WTC11 (cell line): ENCODE data around the gene STEAP1B. TPM values are rescaled to one million over a fixed set of nuclear protein-coding genes. Genes with fewer than 3 reads are reported as not detected.

Source experiments
- ATAC-seq: fragments of 200-7000 bp; cut with Tn5 transposase; 2 replicates; pipeline ENCODE4 v1.10.0; 2021; ENCODE audit warnings: mild to moderate bottlenecking, moderate library complexity
- CTCF ChIA-PET: fragments of 300-600 bp; sonication (Branson Sonifier 250); formaldehyde crosslinking; loops from one replicate; lab custom pipeline; 2021; ENCODE audit warnings: antibody characterized with exemption; lab: Charles Lee
- POLR2A ChIA-PET: fragments of 350-600 bp; sonication (Branson Sonifier 250); formaldehyde crosslinking; loops from one replicate; lab custom pipeline; 2021; ENCODE audit warnings: antibody characterized with exemption; lab: Charles Lee
- DNase-seq: peaks from one replicate; pipeline ENCODE4 v3.0.0; 2021; ENCODE audit warnings: low spot score
- H3K27ac Mint-ChIP-seq: 2 replicates; pipeline ENCODE4 v1.8.0; 2021; ENCODE audit warnings: mixed read lengths
- H3K27me3 Mint-ChIP-seq: 2 replicates; pipeline ENCODE4 v1.8.0; 2021; ENCODE audit warnings: low read depth, mild to moderate bottlenecking, moderate library complexity, mixed read lengths
- H3K36me3 Mint-ChIP-seq: 2 replicates; pipeline ENCODE4 v1.8.0; 2021; ENCODE audit warnings: mixed read lengths
- H3K4me1 Mint-ChIP-seq: 2 replicates; pipeline ENCODE4 v1.8.0; 2022; ENCODE audit warnings: mixed read lengths
- H3K4me3 Mint-ChIP-seq: 2 replicates; pipeline ENCODE4 v1.8.0; 2021; ENCODE audit warnings: mild to moderate bottlenecking, moderate library complexity, mixed read lengths
- H3K9me3 Mint-ChIP-seq: 2 replicates; pipeline ENCODE4 v1.8.0; 2021; ENCODE audit warnings: mixed read lengths
- ATF3 ChIP-seq: sonication (generic); formaldehyde crosslinking; conservative IDR thresholded peaks from 2 replicates; pipeline ENCODE4 v1.8.1; 2022; ENCODE audit warnings: mild to moderate bottlenecking, missing genetic modification reagents
- CREB1 ChIP-seq: sonication (generic); formaldehyde crosslinking; IDR thresholded peaks from 2 replicates; pipeline ENCODE4 v1.8.0; 2023; ENCODE audit warnings: mild to moderate bottlenecking, missing genetic modification reagents
- E2F1 ChIP-seq: sonication (generic); formaldehyde crosslinking; IDR thresholded peaks from 2 replicates; pipeline ENCODE4 v1.8.0; 2022; ENCODE audit warnings: mild to moderate bottlenecking, missing genetic modification reagents
- E2F4 ChIP-seq: sonication (generic); formaldehyde crosslinking; IDR thresholded peaks from 2 replicates; pipeline ENCODE4 v1.8.1; 2022; ENCODE audit warnings: low read depth, mild to moderate bottlenecking, moderate library complexity, missing genetic modification reagents, borderline replicate concordance
- FOXJ3 ChIP-seq: sonication (generic); formaldehyde crosslinking; IDR thresholded peaks from 2 replicates; pipeline ENCODE4 v1.9.0; 2021; ENCODE audit warnings: missing genetic modification reagents, mild to moderate bottlenecking, borderline replicate concordance
- FOXP4 ChIP-seq: sonication (generic); formaldehyde crosslinking; IDR thresholded peaks from 2 replicates; pipeline ENCODE4 v1.8.0; 2022; ENCODE audit warnings: mild to moderate bottlenecking, missing genetic modification reagents
- GABPB1 ChIP-seq: sonication (generic); formaldehyde crosslinking; IDR thresholded peaks from 2 replicates; pipeline ENCODE4 v1.8.1; 2023; ENCODE audit warnings: mild to moderate bottlenecking, missing genetic modification reagents
- GTF2I ChIP-seq: fragments of 250-450 bp; sonication (Bioruptor Pico); conservative IDR thresholded peaks from 2 replicates; pipeline ENCODE4 v1.4.0; 2021; ENCODE audit warnings: mild to moderate bottlenecking
- HMGA2 ChIP-seq: fragments of 250-450 bp; sonication (Bioruptor Pico); IDR thresholded peaks from 2 replicates; pipeline ENCODE4 v1.4.0; 2021; ENCODE audit warnings: mild to moderate bottlenecking, moderate library complexity
- MLX ChIP-seq: sonication (generic); formaldehyde crosslinking; IDR thresholded peaks from 2 replicates; pipeline ENCODE4 v1.8.1; 2023; ENCODE audit warnings: mild to moderate bottlenecking, missing genetic modification reagents, moderate library complexity
- NFE2L1 ChIP-seq: sonication (generic); formaldehyde crosslinking; IDR thresholded peaks from 2 replicates; pipeline ENCODE4 v1.8.1; 2023; ENCODE audit warnings: missing genetic modification reagents
- NR1H2 ChIP-seq: sonication (generic); formaldehyde crosslinking; IDR thresholded peaks from 2 replicates; pipeline ENCODE4 v1.9.0; 2021; ENCODE audit warnings: mild to moderate bottlenecking, moderate library complexity, missing genetic modification reagents
- RORB ChIP-seq: fragments of 250-450 bp; sonication (Bioruptor Pico); IDR thresholded peaks from 2 replicates; pipeline ENCODE4 v1.9.0; 2021; ENCODE audit warnings: mild to moderate bottlenecking
- USF1 ChIP-seq: sonication (generic); formaldehyde crosslinking; IDR thresholded peaks from 2 replicates; pipeline ENCODE4 v1.8.0; 2022; ENCODE audit warnings: mild to moderate bottlenecking, missing genetic modification reagents
- USF2 ChIP-seq: sonication (generic); formaldehyde crosslinking; IDR thresholded peaks from 2 replicates; pipeline ENCODE4 v1.8.1; 2023; ENCODE audit warnings: mild to moderate bottlenecking, missing genetic modification reagents, moderate library complexity
- ZNF232 ChIP-seq: sonication (generic); formaldehyde crosslinking; IDR thresholded peaks from 2 replicates; pipeline ENCODE4 v1.8.0; 2022; ENCODE audit warnings: mild to moderate bottlenecking, missing genetic modification reagents
- ZNF416 ChIP-seq: fragments of 250-450 bp; sonication (Bioruptor Pico); IDR thresholded peaks from 2 replicates; pipeline ENCODE4 v1.9.0; 2021; ENCODE audit warnings: mild to moderate bottlenecking, inconsistent platforms
- ZNF423 ChIP-seq: fragments of 250-450 bp; sonication (Bioruptor Pico); IDR thresholded peaks from 2 replicates; pipeline ENCODE4 v2.1.2; 2022; ENCODE audit warnings: mild to moderate bottlenecking, moderate library complexity
- ZSCAN18 ChIP-seq: fragments of 250-450 bp; sonication (Bioruptor Pico); IDR thresholded peaks from 2 replicates; pipeline ENCODE4 v2.1.2; 2022; ENCODE audit warnings: mild to moderate bottlenecking, moderate library complexity
- total RNA-seq: library from RNA; stranded (reverse); gene quantifications from 3 replicates; pipeline ENCODE4 v1.2.3, GENCODE V29; 2021

STEAP1B gene
- total RNA-seq, 1 experiment from 2014 or later, result 5.5 TPM

- Mint-ChIP-seq H3K4me1 (peaks cover 35% of the 10 kb centered on the region), H3K36me3 (no peaks in the 10 kb centered on the region), H3K27me3 (no peaks in the 10 kb centered on the region), H3K27ac (no peak overlapping the region), H3K9me3 (no peaks in the 10 kb centered on the region), H3K4me3 (no peak overlapping the region)
- CTCF ChIA-PET, result interaction anchor here (2.6 kb wide), 1 partner anchor 10 kb away, joined by 17 read pairs; no protein-coding TSS in a partner anchor
- DNase-seq, result no peak
- no peak for TF ChIP-seq ATF3 (CRISPR knock-in tag)
- TF ChIP-seq RORB (CRISPR knock-in tag), result no peak
- no peak for TF ChIP-seq USF1 (CRISPR knock-in tag)
- no peak for TF ChIP-seq FOXJ3 (CRISPR knock-in tag)
- TF ChIP-seq HMGA2, result no peak
- TF ChIP-seq ZNF232 (CRISPR knock-in tag), result no peak
- POLR2A ChIA-PET, result no interaction called here
- no peak for ATAC-seq
Observed at GRCh38 chr7:22442882-22443369, 57.1 kb downstream of the STEAP1B start.

- TF ChIP-seq GABPB1 (CRISPR knock-in tag) (peak; percentile 82), RORB (CRISPR knock-in tag) (no peak)
- Mint-ChIP-seq H3K4me3 (no peak overlapping the region), H3K4me1 (peaks cover 33% of the 10 kb centered on the region), H3K36me3 (no peaks in the 10 kb centered on the region), H3K9me3 (no peaks in the 10 kb centered on the region), H3K27ac (no peak overlapping the region), H3K27me3 (no peaks in the 10 kb centered on the region)
- ATAC-seq, result peak; percentile 46; the same call in 1 of the 2 replicates
- DNase-seq, result no peak
- ChIA-PET POLR2A (no interaction called here), CTCF (interaction anchor here (0.7 to 2.6 kb wide), 2 partner anchors 10 to 332 kb away, joined by 3 to 17 read pairs; no protein-coding TSS in a partner anchor)
Observed at GRCh38 chr7:22442187-22442881, 57.7 kb downstream of the STEAP1B start.

- Mint-ChIP-seq H3K27ac (no peak overlapping the region), H3K4me1 (peaks cover 30% of the 10 kb centered on the region), H3K27me3 (no peaks in the 10 kb centered on the region), H3K9me3 (peaks cover 4% of the 10 kb centered on the region), H3K4me3 (no peak overlapping the region), H3K36me3 (no peaks in the 10 kb centered on the region)
- CTCF ChIA-PET, result no interaction called here
- DNase-seq (no peak), ATAC-seq (no peak)
- no peak for TF ChIP-seq ZSCAN18 (CRISPR knock-in tag)
- POLR2A ChIA-PET, result no interaction called here
Observed at GRCh38 chr7:22441157-22441556, 58.8 kb downstream of the STEAP1B start.

GRCh38 chr7:22438994-22439393 lies 61.0 kb downstream of the STEAP1B start:
- Mint-ChIP-seq H3K9me3 (peaks cover 4% of the 10 kb centered on the region), H3K4me3 (no peak overlapping the region), H3K36me3 (no peaks in the 10 kb centered on the region), H3K27me3 (no peaks in the 10 kb centered on the region), H3K4me1 (peaks cover 29% of the 10 kb centered on the region), H3K27ac (no peak overlapping the region)
- POLR2A ChIA-PET, result no interaction called here
- ATAC-seq, result no peak
- DNase-seq, result no peak
- CTCF ChIA-PET, result interaction anchor here (0.6 to 1.3 kb wide), 3 partner anchors 13 to 340 kb away, joined by 3 to 5 read pairs (median 3); no protein-coding TSS in a partner anchor
- TF ChIP-seq E2F4 (CRISPR knock-in tag) (no peak), MLX (CRISPR knock-in tag) (no peak), NFE2L1 (no peak), USF2 (CRISPR knock-in tag) (no peak), ZNF416 (CRISPR knock-in tag) (no peak), ZNF232 (CRISPR knock-in tag) (no peak), CREB1 (CRISPR knock-in tag) (no peak), E2F1 (CRISPR knock-in tag) (no peak), FOXP4 (CRISPR knock-in tag) (no peak), GTF2I (no peak), ZNF423 (CRISPR knock-in tag) (no peak), HMGA2 (no peak), NR1H2 (CRISPR knock-in tag) (no peak)
